ENCODE results near the gene THAP5. TPM values are rescaled to one million over a fixed set of nuclear protein-coding genes. Genes with fewer than 3 reads are reported as not detected.
"Not testable (repeated sequence)": the region's sequence is repeated elsewhere in the genome, so short reads cannot be mapped to it uniquely, and the experiment has no call there.

THAP5 gene
- total RNA-seq, 1 donor from 2014 or later = 10.4 TPM

DNA sequence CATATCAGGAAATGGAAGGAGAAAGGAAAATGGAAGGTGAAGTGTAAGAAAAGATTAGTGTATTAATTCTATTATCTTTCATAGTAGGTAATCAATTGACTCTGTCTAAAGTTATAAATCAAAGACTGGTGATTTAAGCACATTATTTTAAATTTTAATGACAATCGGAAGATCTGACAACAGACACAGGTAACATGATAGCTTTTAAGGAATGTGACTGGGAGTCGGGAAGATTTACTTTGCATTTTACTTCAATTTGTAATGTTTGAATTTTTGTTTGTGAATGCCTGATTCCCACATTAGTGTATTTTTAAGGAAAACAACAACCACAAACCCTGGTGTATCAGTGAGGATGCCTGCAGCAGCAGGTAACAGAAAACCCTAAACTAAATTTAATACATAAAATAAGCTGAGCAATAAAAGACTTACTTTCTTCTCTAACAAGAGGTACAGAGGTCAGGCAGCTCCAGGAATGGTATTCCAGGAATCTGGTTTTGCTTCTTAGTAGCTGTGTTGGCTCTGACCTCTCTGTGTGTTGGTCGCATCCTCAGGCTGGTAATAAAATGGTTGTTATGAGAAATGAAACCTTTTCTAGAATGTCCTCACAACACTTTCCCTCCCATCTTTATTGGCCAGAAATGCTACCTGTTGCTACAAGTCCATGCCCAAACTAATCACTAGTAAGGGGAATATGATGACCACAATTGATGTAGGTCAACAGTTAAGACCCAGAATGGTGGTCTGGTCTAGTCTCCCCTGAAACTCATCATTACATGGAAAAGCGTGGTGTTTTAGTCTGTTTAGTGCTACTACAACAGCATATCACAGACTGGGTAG lies 12.4 kb upstream of the THAP5 start:
- ATAC-seq = no peak

DNA sequence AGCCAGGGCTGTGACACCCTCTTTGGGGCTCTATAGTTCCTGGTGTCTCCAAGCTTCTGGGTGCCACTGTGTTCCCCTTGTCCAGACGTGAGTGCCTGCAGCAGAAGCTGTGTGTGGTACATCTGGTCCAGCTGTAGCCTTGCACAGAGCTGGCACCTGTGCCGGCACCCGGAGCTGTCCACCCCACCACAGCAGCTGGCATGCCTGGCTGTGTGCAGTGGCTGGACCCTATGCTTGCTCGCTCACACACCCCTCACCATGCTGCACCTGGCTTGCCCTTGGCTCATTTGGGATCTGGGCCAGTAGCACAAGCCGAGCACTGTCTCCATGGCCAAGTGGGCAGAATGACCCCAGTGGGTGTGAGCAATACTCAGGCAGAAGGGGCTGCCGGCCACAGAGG lies 10.8 kb upstream of the THAP5 start:
- no peak for ATAC-seq

DNA sequence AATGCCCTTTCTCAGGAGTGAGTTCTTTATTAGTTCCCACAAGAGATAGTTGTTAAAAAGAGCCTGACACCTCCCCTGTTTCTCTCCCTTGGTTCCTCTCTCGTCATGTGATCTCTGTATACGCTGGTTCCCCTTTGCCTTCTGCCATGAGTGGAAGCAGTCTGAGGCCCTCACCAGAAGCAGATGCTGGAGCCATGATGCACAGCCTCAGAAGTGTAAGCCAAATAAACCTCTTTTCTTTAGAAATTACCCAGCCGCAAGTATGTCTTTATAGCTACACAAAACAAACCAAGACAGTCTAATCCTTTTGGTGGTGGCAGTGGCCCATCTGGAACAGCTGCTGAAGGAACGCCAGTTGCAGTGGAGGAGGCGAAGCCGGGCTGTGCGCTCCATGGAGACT lies 9.4 kb upstream of the THAP5 start:
- ATAC-seq = no peak

DNA sequence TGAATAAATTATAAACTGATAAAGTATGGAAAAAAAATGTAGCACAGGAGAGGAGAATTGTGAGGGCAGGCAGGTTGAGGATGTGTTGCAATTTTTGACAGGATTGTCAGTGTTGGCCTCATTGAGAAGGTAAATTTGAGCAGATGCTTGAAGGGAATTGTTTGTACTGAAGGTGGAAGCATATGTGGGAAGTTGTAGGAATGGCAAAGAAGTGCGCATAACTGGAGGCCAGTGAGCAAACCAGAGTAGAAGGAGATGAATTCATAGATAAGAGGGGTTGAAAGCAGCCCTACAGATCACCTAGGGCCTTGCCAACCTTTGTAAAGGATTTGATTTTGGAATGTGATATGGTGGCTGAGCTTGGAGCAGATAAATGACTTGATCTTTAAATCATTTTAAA lies 6.6 kb upstream of the THAP5 start:
- no peak for ATAC-seq

DNA sequence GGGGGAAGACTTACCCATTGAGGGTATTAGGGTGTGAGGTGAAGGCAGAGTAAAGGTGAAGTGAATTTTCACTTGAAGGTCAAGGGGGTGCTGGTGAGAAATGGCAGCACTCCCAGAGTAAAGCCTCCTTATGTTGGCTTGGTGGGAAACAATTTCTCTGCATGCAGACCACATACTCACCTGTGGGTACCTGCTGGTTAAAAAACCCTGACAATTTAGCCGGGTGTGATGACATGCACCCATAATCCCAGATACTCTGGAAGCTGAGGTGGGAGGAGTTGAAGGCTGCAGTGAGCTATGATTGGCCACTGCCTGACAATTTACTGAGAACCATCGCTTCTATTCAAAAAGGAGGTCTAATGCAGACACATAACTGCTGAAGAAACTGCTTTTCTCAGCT lies 5.7 kb upstream of the THAP5 start:
- ATAC-seq = no peak

DNA sequence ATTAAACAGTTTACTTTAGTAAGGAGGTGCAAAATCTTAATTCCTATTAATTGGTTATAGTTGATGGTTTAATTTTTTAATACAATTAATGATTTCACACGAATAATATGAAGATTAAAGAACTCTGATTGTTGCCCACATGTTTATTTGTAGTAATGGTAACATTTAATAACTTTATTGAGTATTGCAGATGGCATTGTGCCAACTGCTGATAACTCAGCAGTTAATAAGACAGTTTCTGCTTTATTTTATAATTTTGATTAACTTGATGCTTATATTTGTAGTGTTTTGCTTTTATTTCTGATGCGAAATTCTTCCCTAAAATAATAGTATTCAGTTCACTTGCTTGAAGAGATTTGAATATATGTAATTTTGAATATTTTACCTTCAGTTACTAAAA lies 3.0 kb upstream of the THAP5 start:
- ATAC-seq = no peak

DNA sequence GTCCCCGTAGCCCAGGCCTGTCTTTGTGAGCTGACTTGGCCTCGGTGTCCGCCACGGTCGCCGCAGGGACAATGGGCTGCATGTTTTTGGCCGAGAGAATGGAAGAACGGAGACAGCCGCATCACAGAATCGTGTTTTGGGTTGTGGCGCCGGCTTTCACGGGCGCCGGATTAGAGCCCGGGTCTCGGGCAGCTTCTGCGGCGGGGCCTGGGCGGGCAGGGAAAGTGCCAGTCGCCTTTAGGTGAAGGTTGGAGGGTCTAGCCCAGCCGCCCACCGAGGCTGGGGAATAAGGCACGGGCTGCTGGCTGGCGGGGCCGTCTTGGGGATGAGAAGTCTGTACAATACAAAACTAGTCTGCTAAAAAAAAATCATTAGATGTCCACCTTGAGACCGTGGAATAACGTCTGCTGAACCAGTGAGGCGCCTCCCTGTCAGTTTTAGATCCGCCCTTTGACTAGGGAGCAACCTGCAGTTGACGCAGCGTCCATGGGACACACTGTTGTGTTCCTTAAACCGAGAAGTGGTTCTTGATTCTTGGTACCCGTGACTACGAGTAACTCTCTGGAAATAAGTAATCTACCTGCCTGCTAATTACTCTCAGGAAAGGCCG lies 745 bp upstream of the THAP5 start:
- ATAC-seq = peak; percentile 49

DNA sequence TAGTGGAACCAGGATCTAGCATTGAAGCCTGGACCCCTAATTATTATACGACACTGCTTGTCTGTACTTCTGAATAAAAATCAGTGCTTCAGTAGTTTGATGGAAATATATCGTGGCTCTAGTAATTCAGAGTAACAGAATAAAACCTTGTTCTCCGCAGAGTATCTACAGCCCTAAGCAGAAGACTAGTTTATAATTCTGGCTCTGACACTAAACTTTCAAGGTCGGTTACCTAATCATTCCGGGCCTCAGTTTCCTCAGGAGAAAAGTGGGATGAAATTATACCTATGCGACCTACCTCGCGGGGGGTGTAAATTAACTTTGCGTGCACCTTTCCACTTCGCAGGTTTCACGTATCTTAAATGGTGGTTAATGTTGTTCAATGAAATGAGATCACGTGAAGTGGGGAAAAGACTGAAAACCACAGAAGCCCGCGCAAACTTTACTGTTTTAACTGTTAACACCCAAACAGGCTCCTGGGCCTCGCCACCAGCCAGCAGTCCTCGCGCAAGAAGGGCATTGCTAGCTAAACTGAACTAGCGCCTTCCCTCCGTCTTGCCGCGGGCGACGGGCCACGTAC lies 615 bp downstream of the THAP5 start:
- ATAC-seq = no peak

DNA sequence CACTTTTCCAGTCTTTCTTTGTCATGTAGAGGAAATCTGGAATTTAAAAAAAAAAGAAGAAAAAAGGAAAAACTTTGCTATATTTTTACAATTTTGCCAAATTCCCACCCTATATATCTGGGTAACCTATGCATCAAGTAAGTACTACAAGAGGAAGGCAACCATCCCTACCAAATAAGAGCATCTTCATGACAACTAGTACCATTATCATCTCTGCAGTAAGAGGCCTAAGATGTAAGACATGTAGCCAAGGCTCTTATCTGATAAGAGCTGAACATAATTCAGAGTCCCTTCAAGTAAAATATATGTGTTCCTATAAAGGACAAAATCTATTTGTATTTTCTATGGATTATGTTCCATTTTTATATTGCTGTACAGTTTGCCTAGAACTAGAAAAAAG lies 3.5 kb downstream of the THAP5 start:
- ATAC-seq = no peak

DNA sequence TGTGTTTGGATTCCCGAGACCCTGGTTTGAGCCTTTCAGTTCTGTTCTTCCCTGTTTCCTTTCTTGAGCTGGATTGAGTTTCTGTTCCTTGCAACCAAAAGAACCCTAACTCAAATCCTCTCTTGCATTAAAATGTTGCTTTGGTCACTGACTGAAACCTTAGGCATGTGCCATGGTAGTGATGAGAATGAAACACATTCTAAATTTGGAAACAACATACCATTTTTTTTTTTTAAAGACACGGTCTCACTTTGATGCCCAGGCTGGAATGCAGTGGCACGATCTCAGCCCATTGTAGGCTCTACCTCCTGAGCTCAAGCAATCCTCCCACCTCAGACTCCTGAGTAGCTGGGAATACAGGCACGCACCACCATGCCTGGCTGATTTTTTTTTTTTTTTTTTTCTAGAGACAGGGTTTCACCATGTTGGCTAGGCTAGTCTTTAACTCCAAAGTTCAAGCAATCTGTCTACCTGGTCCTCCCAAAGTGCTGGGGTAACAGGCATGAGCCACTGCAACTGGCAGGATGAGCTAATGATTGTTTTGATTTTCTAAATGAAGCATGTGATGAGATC lies 8.4 kb downstream of the THAP5 start:
- ATAC-seq = no peak

DNA sequence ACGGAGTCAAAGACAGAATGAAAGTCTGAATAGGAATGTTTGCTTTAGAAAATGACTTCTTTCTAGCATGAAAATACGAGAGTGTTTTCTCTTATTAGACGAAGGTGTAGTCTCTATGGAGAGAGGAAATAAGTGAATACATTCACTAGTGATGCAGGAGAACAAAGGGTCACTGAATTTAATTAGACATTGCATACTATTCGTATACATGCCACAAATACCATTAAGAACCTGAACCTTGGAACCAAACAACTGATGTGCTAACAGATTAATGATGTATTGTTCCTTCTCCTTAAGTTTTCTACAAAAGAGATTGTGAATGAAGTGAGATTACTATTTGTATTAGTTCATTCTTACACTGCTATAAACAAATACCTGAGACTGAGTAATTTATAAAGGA lies 10.3 kb downstream of the THAP5 start:
- ATAC-seq = no peak

DNA sequence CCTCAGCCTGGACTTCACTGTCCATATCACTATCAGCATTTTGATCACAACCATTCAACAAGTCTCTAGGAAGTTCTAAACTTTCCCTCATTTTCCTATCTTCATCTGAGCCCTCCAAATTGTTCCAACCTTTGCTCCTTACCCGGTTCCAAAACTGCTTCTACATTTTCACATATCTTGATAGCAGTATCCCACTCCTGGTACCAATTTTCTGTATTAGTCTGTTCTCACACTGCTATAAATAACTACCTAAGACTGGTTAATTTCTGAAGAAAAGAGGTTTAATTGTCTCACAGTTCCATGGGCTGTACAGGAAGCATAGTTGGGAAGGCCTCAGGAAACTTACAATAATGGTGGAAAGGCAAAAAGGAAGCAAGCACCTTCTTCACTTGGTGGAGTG lies 11.9 kb downstream of the THAP5 start:
- ATAC-seq = no peak

DNA sequence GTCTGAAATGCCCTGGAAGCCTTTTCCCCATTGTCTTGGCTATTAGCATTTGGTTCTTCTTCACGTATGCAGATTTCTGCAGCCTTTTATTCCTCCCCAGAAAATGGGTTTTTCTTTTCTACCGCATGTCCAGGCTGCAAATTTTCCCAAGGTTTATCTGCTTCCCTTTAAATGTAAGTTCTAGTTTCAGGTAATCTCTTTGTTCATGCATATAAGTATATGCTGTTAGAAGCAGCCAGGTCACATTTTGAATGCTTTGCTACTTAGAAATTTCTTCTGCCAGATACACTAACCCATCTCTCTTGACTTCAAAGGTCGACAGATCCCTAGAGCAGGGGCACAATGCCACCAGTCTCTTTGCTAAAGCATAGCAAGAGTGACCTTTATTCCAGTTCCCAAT lies 12.3 kb downstream of the THAP5 start:
- ATAC-seq = no peak

DNA sequence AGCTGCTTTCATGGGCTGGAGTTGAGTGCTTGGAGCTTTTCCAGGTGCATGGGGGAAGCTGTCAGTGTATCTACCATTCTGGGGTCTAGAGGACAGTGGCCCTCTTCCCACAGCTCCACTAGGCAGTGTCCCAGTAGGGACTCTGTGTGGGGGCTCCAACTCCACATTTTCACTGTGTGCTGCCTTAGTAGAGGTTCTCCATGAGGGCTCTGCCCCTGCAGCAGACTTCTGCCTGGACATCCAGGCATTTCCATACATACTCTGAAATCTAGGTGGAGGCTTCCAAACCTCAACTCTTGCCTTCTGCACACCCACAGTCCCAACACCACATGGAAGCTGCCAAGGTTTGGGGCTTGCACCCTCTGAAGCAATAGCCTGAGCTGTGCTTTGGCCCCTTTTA lies 12.8 kb downstream of the THAP5 start:
- ATAC-seq = not testable (repeated sequence)

DNA sequence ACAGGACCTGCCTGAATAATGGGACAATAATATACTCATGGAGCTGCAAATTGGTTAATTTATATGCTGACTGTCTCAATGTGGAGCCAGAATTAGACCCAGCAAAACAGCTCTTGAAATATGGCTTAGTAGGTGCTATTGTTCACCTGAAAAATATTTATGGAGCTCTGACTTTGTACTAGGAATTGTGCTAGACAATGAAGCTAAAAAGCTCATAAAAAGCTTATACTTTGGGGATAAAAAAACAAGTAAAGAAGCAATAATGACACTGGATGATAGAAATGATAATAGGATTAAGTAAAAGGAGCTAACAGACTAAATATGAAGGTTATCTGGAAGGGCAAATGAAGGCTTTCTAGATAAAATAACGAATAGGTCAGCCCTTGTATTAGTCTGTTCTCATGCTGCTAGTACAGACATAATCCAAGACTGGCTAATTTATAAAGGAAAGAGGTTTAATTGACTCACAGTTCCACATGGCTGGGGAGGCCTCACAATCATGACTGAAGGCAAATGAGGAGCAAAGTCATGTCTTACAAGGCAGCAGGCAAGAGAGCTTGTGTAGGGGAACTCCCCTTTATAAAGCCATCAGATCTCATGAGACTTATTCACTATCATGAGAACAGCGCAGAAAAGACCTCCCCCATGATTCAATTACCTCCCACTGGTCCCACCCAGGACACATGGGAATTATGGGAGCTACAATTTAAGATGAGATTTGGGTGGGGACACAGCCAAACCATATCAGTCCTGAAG lies 21.2 kb downstream of the THAP5 start:
- not testable (repeated sequence) for ATAC-seq

DNA sequence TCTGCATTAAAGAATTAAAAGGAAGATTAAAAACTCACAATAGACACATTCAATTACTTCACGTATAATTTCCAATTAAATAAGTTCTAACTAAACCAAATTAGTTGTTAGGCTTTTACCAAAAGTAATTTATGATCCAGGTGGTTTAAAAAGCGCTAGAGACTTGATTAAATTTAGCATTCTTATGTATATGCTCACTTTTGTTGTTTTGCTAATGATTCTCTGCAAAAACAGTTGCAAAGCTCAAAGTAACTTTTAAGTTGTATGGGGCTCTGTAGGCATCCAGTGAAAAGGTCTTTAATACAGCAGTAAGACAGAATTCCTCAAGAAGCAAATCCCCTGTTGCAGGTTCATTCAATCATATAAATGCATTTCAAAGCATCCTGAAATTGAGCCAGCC lies 28.0 kb downstream of the THAP5 start:
- no peak for ATAC-seq

DNA sequence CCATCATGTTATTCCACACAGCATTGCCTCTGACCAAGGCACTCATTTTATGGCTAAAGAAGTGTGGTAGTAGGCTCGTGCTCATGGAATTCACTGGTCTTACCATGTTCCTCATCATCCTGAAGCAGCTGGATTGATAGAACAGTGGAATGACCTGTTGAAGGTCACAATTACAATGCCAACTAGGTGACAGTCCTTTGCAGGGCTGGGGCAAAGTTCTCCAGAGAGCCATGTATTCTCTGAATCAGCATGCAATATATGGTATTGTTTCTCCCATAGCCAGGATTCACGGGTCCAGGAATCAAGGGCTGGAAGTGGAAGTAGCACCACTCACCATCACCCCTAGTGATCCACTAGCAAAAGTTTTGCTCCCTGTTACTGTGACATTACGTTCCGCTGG lies 30.8 kb downstream of the THAP5 start:
- not testable (repeated sequence) for ATAC-seq

DNA sequence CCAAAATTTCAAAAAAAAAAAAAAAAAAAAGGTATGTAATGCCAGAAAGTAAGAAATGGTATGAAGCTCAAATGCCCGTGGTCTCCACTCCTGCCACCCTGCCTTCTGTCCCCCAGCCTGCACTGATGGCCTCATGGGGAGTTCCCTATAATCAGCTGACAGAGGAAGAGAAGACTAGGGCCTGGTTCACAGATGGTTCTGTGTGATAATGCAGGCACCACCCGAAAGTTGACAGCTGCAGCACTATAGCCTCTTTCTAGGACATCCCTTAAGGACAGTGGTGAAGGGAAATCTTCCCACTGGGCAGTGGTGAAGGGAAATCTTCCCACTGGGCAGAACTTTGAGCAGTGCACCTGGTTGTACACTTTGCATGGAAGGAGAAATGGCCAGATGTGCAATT lies 31.3 kb downstream of the THAP5 start:
- ATAC-seq = not testable (repeated sequence)

DNA sequence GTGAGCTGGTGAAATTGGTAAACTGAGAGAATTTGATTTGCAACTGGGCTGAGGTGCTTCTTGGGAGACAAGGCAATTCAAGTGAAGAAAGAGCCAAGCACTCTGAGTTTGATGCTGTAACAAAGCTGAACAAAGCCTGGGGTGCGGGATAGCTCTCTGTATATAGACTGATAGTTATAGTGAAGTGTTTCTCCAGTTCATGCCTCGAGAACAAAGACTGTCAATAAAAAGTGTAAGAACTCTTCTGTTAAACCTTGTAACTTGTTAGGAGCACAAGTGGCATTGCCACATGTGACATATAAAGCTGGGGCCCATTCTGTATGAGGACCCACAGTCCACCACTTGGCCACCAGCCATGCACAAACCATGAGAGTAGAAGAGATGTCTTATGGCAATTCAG lies 32.3 kb downstream of the THAP5 start:
- ATAC-seq = no peak

DNA sequence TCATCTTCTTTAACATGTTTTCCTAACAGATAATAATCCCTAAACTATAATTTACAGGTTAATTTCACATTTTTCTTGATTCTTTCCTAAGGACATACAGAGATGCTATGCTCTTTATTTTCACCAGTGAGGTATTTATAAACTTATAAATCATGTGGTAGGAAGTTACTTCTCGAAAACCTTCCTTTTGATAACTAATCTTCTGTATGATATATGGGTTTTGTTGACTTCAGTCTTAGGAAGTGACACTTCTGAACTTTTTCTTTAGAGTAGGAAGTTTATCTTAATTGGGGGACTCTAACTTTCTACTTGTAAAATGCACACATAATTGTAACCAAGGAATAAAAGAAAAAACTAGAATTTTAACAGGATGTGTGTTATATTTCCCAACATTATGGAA lies 33.8 kb downstream of the THAP5 start:
- no peak for ATAC-seq

DNA sequence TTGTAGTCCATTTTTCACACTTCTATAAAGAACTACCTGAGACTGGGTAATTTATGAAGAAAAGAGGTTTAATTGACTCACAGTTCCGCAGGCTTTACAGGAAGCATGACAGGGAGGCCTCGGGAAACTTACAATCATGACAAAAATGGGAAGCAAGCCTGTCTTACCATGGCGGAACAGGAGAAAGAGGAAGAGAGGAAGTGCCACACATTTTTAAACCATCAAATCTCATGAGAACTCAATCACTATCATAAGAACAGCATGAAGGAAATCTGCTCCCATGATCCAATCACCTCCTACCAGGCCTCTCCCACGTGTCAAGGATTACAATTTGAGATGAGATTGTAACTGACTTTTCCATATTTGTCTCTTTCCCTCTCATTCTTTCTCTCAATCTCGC lies 34.2 kb downstream of the THAP5 start:
- ATAC-seq = no peak

DNA sequence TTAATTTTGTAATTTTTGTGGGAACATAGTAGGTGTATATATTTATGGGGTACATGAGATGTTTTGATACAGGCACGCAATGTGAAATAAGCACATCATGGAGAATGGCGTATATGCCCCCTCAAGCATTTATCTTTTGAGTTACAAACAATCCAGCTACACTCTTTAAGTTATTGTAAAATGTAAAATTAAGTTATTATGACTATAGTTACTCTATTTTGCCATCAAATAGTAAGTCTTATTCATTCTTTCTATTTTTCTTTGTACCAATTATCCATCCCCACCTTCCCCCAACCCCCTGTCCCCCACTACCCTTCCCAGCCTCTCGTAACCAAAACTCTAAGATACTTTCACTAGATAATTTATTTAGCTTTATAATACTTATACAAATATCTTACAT lies 35.8 kb downstream of the THAP5 start:
- ATAC-seq = no peak

DNA sequence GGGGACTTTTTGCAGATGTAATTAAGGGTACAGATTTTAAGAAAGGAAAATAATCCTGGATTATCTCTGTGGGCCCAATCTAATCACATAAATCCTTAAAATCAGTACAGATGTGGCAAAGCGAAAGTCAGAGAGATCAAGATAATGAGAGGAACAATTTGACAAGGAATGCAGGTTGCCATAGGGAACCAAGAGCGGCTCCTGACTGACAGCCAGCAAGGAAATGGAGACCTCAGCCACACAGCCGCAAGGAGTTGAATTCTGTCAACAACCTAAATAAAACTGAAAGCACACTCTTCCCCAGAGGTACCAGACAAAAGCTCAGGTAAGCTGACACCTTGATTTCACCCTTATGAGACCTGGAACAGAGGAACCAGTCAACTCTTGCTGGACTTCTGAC lies 40.2 kb downstream of the THAP5 start:
- no peak for ATAC-seq
